GM23248 (cell line): ENCODE measurements around the gene SLC12A4. TPM values are rescaled to one million over a fixed set of nuclear protein-coding genes. Genes with fewer than 3 reads are reported as not detected.

Experiments used
- DNase-seq: peaks from one replicate; pipeline ENCODE4 v3.0.0-alpha.2; 2015
- H2AFZ ChIP-seq: fragments of 200-600 bp; sonication (generic); 2 replicates; pipeline ENCODE4 v1.6.1; 2016; ENCODE audit warnings: antibody characterized with exemption
- H3F3A ChIP-seq: fragments of 200-600 bp; sonication (generic); 2 replicates; pipeline ENCODE4 v1.6.1; 2016; ENCODE audit warnings: mild to moderate bottlenecking, antibody characterized with exemption, mixed run types; ENCODE audit not compliant: insufficient read depth
- H3K27ac ChIP-seq: fragments of 200-600 bp; sonication (generic); 2 replicates; pipeline ENCODE4 v1.5.1; 2016; ENCODE audit warnings: mild to moderate bottlenecking
- H3K27me3 ChIP-seq: fragments of 200-600 bp; sonication (generic); replicated peaks from 2 replicates; pipeline ENCODE4 v1.6.1; 2016; ENCODE audit warnings: mild to moderate bottlenecking; ENCODE audit not compliant: insufficient read depth
- H3K36me3 ChIP-seq: fragments of 200-600 bp; sonication (generic); 2 replicates; pipeline ENCODE4 v1.6.1; 2016; ENCODE audit warnings: low read depth, mild to moderate bottlenecking
- H3K4me1 ChIP-seq: fragments of 200-600 bp; sonication (generic); 2 replicates; pipeline ENCODE4 v1.6.1; 2016; ENCODE audit warnings: mild to moderate bottlenecking; ENCODE audit not compliant: insufficient read depth
- H3K4me2 ChIP-seq: fragments of 200-600 bp; sonication (generic); one replicate; pipeline ENCODE4 v1.6.1; 2016; ENCODE audit warnings: mild to moderate bottlenecking; ENCODE audit not compliant: unreplicated experiment
- H3K4me3 ChIP-seq: fragments of 200-600 bp; sonication (generic); 2 replicates; pipeline ENCODE4 v1.5.1; 2016; ENCODE audit warnings: mild to moderate bottlenecking
- H3K79me2 ChIP-seq: fragments of 200-600 bp; sonication (generic); 2 replicates; pipeline ENCODE4 v1.6.1; 2016; ENCODE audit warnings: mild to moderate bottlenecking; ENCODE audit not compliant: insufficient read depth
- H3K9ac ChIP-seq: fragments of 200-600 bp; sonication (generic); 2 replicates; pipeline ENCODE4 v1.6.1; 2016; ENCODE audit warnings: mild to moderate bottlenecking
- H3K9me2 ChIP-seq: fragments of 200-600 bp; sonication (generic); 2 replicates; pipeline ENCODE4 v1.6.1; 2016; ENCODE audit warnings: mixed run types, mild to moderate bottlenecking, moderate library complexity; ENCODE audit not compliant: insufficient read depth
- H3K9me3 ChIP-seq: fragments of 200-600 bp; sonication (generic); one replicate; pipeline ENCODE4 v1.6.1; 2017; ENCODE audit warnings: low read depth
- H4K20me1 ChIP-seq: fragments of 200-600 bp; sonication (generic); 2 replicates; pipeline ENCODE4 v1.6.0; 2016; ENCODE audit not compliant: insufficient read depth
- EZH2 ChIP-seq: fragments of 200-600 bp; sonication (generic); IDR thresholded peaks from 2 replicates; pipeline ENCODE4 v1.6.1; 2018; ENCODE audit warnings: antibody characterized with exemption, mild to moderate bottlenecking; ENCODE audit not compliant: insufficient read depth, poor library complexity, severe bottlenecking
- EZH2phosphoT487 ChIP-seq: fragments of 200-600 bp; sonication (generic); IDR thresholded peaks from 2 replicates; pipeline ENCODE4 v1.6.1; 2018; ENCODE audit warnings: antibody characterized with exemption, moderate library complexity, mild to moderate bottlenecking, low read depth; ENCODE audit not compliant: insufficient read depth
- WGBS, 2 experiments: methylation state at CpG; one replicate each; pipeline ENCODE4 v1.1.6; 2015 to 2017; ENCODE audit warnings: low lambda C conversion rate in 2 of 2, low coverage in 1 of 2; ENCODE audit errors: missing lambda C conversion rate in 2 of 2; 5-methylcytosine and 5-hydroxymethylcytosine counted together
- in situ Hi-C: fragments of 300-500 bp; cut with MboI; formaldehyde crosslinking; loops from 2 replicates; pipeline ENCODE4 v1.15.0; 2020
- polyA plus RNA-seq: library from polyadenylated mRNA; unstranded; fragments of >200 nt; fragmentation: Nextera tagmentation; extraction: Ambion mirVana; gene quantifications from 2 replicates; pipeline ENCODE4 v1.2.1, GENCODE V29; 2016
- total RNA-seq: library from RNA; depleted of rRNA; stranded (reverse); fragments of >200 nt; shearing (Covaris generic); gene quantifications from 2 replicates; pipeline ENCODE4 v1.2.3, GENCODE V29; 2014

The SLC12A4 gene
- total and polyA plus RNA-seq, 2 experiments from 2014 or later = 63.0 to 101 TPM

GRCh38 chr16:67992661-67993206 is 24.3 kb upstream of the SLC12A4 start:
- Histone ChIP-seq H3K27me3 (no peaks in the 10 kb centered on the region), H3K9ac (no peak overlapping the region), H3K79me2 (no peaks in the 10 kb centered on the region), H2AFZ (no peak overlapping the region), H3K4me2 (peak overlapping the region; percentile 69), H3K9me2 (no peaks in the 10 kb centered on the region), H3F3A (no peaks in the 10 kb centered on the region), H4K20me1 (no peaks in the 10 kb centered on the region), H3K36me3 (no peaks in the 10 kb centered on the region), H3K4me3 (no peak overlapping the region), H3K9me3 (no peaks in the 10 kb centered on the region), H3K27ac (no peak overlapping the region), H3K4me1 (no peaks in the 10 kb centered on the region)
- TF ChIP-seq EZH2phosphoT487 (no peak), EZH2 (no peak)
- WGBS, 2 experiments = 66 to 69% methylated on average over 16 to 20 of the region's 20 CpGs
- no peak for DNase-seq
- in situ Hi-C loops = no loop called here

DNA sequence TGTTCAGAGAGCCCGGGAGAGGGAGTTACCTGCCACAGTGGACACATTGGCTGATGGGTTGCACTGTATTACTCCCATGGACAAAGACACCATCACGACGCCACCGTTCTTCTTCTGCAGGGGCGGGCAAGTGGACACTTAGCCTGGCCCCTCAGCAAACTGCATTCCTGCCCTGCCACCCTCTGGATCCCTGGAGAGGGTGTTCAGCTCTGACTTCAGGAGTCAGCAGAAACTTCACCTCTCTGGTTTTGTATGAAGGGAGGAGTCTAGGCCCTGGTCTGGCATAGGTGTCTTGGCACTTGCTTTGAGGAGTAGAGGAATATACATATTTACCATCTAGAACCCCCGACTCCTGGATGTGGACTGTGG is 21.6 kb upstream of the SLC12A4 start:
- Histone ChIP-seq H3K36me3 (no peaks in the 10 kb centered on the region), H3K27ac (no peak overlapping the region), H3K4me2 (no peak overlapping the region), H4K20me1 (no peaks in the 10 kb centered on the region), H2AFZ (no peak overlapping the region), H3K9me3 (no peaks in the 10 kb centered on the region), H3K27me3 (no peaks in the 10 kb centered on the region), H3K4me3 (no peak overlapping the region), H3K4me1 (no peaks in the 10 kb centered on the region), H3K9ac (no peak overlapping the region), H3K9me2 (no peaks in the 10 kb centered on the region), H3F3A (no peaks in the 10 kb centered on the region), H3K79me2 (no peaks in the 10 kb centered on the region)
- 75 to 82% methylated on average over 6 of the region's 6 CpGs for WGBS, 2 experiments
- in situ Hi-C loops = no loop called here
- no peak for DNase-seq
- TF ChIP-seq EZH2phosphoT487 (no peak), EZH2 (no peak)

DNA sequence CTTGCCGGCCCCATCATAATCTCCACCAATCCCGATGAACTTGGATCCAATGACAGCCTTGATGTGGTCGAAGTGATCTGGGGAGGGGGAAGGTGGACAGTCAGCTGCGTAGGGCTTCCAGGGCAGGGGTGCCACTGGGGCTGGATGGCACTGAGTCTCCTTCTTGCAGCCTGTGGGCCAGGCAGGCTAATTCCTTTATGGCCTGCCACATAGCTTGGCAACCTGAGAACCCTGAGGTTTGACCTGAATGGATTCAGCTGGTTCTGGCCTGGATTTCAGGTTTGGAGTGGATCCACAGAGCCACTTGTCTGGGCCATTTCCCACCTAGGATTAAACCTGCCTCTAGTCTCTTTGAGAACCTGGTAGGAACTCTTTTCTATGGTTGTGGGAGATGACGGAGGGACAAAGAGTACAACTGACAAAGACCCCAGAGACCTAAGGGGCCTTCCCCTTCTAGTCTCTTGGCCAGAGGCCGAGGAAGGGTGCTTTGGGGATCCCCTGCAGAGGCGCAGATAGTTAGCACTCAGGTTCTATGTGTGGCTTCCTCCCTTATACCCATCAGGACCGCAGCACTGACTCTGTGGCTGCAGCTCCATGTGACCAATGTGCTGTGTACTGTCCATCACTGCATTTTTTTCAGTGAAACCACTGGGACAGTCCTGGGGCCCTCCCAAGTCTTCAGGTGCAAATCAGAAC is 21.0 kb upstream of the SLC12A4 start:
- TF ChIP-seq EZH2phosphoT487 = no peak
- TF ChIP-seq EZH2 = no peak
- no peak overlapping the region for H3K4me3 ChIP-seq
- no peak overlapping the region for H3K9ac ChIP-seq
- in situ Hi-C loops = no loop called here
- no peaks in the 10 kb centered on the region for H3K36me3 ChIP-seq
- no peak overlapping the region for H3K4me2 ChIP-seq
- no peak overlapping the region for H2AFZ ChIP-seq
- no peaks in the 10 kb centered on the region for H3K9me2 ChIP-seq
- H3K79me2 ChIP-seq = no peaks in the 10 kb centered on the region
- H3K9me3 ChIP-seq = no peaks in the 10 kb centered on the region
- no peak overlapping the region for H3K27ac ChIP-seq
- H3K4me1 ChIP-seq = no peaks in the 10 kb centered on the region
- no peak for DNase-seq
- no peaks in the 10 kb centered on the region for H3F3A ChIP-seq
- 65 to 69% methylated on average over 8 of the region's 8 CpGs for WGBS, 2 experiments
- no peaks in the 10 kb centered on the region for H3K27me3 ChIP-seq
- no peaks in the 10 kb centered on the region for H4K20me1 ChIP-seq

GRCh38 chr16:67988675-67989074 is 20.2 kb upstream of the SLC12A4 start:
- no peaks in the 10 kb centered on the region for H3K9me3 ChIP-seq
- no peaks in the 10 kb centered on the region for H3F3A ChIP-seq
- no peak overlapping the region for H3K4me2 ChIP-seq
- H3K9me2 ChIP-seq = no peaks in the 10 kb centered on the region
- TF ChIP-seq EZH2phosphoT487 = no peak
- TF ChIP-seq EZH2 = no peak
- no peak for DNase-seq
- WGBS, 2 experiments = 69 to 70% methylated on average over 3 of the region's 3 CpGs
- H3K4me1 ChIP-seq = no peaks in the 10 kb centered on the region
- H3K79me2 ChIP-seq = no peaks in the 10 kb centered on the region
- no peak overlapping the region for H3K9ac ChIP-seq
- no peaks in the 10 kb centered on the region for H3K36me3 ChIP-seq
- in situ Hi-C loops = no loop called here
- no peak overlapping the region for H2AFZ ChIP-seq
- no peaks in the 10 kb centered on the region for H4K20me1 ChIP-seq
- H3K27me3 ChIP-seq = no peaks in the 10 kb centered on the region
- H3K27ac ChIP-seq = no peak overlapping the region
- H3K4me3 ChIP-seq = no peak overlapping the region
